ENCODE measurements around the gene MYLIP. TPM values are rescaled to one million over a fixed set of nuclear protein-coding genes. Genes with fewer than 3 reads are reported as not detected.

The MYLIP gene
- total and polyA plus RNA-seq, 2 donors (not counting 1 experiment from before 2014, with no cell fraction given) = 40.6 to 104 TPM

GRCh38 chr6:16132909-16133308 is 4.0 kb downstream of the MYLIP start:
- no peak for DNase-seq
- Histone ChIP-seq H3K36me3 (replicated peaks in 1 of 2; ENCODE audit: control extremely low read depth in 1 of 2, control insufficient read depth in 1 of 2, extremely low read depth in 1 of 2, insufficient read depth in 2 of 2, low read length in 1 of 2) (peaks cover 0 to 17% of the 10 kb centered on the region in 2 experiments), H3K4me1 (ENCODE audit: control insufficient read depth in 2 of 2, insufficient read depth in 2 of 2, low read length in 2 of 2) (peaks cover 53 to 60% of the 10 kb centered on the region in 2 donors), H3K9me3 (ENCODE audit: control extremely low read depth in 1 of 3, control insufficient read depth in 2 of 3, insufficient read depth in 1 of 3, low read length in 2 of 3) (no peaks in the 10 kb centered on the region), H3K4me3 (ENCODE audit: control extremely low read depth in 1 of 5, extremely low read depth in 1 of 5, insufficient read depth in 1 of 5, low read depth in 2 of 5, low read length in 4 of 5) (no peak overlapping the region), H2AFZ (ENCODE audit: insufficient read depth, low read depth, low read length, poor library complexity, severe bottlenecking) (no peak overlapping the region), H3K4me2 (replicated peaks; ENCODE audit: low read depth, low read length, poor library complexity, severe bottlenecking) (peak overlapping the region; percentile 87), H3K79me2 (ENCODE audit: control insufficient read depth, insufficient read depth, low read length) (peaks cover 94% of the 10 kb centered on the region), H3K27ac (ENCODE audit: low read length in 2 of 2) (no peak overlapping the region), H4K20me1 (ENCODE audit: control insufficient read depth, insufficient read depth, low read length, poor library complexity, severe bottlenecking) (peaks cover 86% of the 10 kb centered on the region), H3K9ac (ENCODE audit: low read length) (no peak overlapping the region), H3K27me3 (replicated peaks in 1 of 4; ENCODE audit: control extremely low read depth in 1 of 4, control insufficient read depth in 3 of 4, insufficient read depth in 4 of 4, low read length in 3 of 4) (no peaks in the 10 kb centered on the region)
- Mint-ChIP-seq H3K4me1 (peaks cover 71% of the 10 kb centered on the region), H3K9me3 (ENCODE audit: insufficient read depth) (no peaks in the 10 kb centered on the region), H3K27me3 (no peaks in the 10 kb centered on the region), H3K4me3 (no peak overlapping the region), H3K27ac (no peak overlapping the region)
- CTCF ChIA-PET = interaction anchor here (0.7 to 12.2 kb wide), 6 partner anchors 12 to 464 kb away, joined by 3 to 123 read pairs (median 3); no protein-coding TSS in a partner anchor
- no peak for ATAC-seq (ENCODE audit: low read depth)
- TF ChIP-seq EZH2 (IDR thresholded peaks at IDR 0.05; ENCODE audit: borderline replicate concordance, insufficient read depth, low read depth, low read length, poor library complexity, severe bottlenecking) (no peak), CTCF (IDR thresholded peaks at IDR 0.05) (no peak)
- POLR2A ChIA-PET = interaction anchor here (1.4 kb wide), 1 partner anchor 441 kb away, joined by 3 read pairs; no protein-coding TSS in a partner anchor
- intact Hi-C loops (cut with micrococcal nuclease) = loop anchor here (5.0 to 10.0 kb wide), 2 partner anchors 34 to 632 kb away; partner anchors contain the start of gene ATXN1

GRCh38 chr6:16134430-16134829 is 5.5 kb downstream of the MYLIP start:
- ChIA-PET POLR2A (interaction anchor here (0.5 kb wide), 2 partner anchors 14 to 730 kb away, joined by 3 to 4 read pairs; no protein-coding TSS in a partner anchor), CTCF (interaction anchor here (1.4 to 12.2 kb wide), 3 partner anchors 49 to 442 kb away, joined by 3 to 123 read pairs (median 50); no protein-coding TSS in a partner anchor)
- no CpG with 5 or more reads among the region's 1 CpG for WGBS (ENCODE audit: insufficient coverage)
- H3K9me3 Mint-ChIP-seq (ENCODE audit: insufficient read depth) = no peaks in the 10 kb centered on the region
- H3K27me3 ChIP-seq (replicated peaks in 1 of 4; ENCODE audit: control extremely low read depth in 1 of 4, control insufficient read depth in 3 of 4, insufficient read depth in 4 of 4, low read length in 3 of 4) = no peaks in the 10 kb centered on the region
- H3K36me3 ChIP-seq (replicated peaks in 1 of 2; ENCODE audit: control extremely low read depth in 1 of 2, control insufficient read depth in 1 of 2, extremely low read depth in 1 of 2, insufficient read depth in 2 of 2, low read length in 1 of 2) = peaks cover 0 to 23% of the 10 kb centered on the region in 2 experiments
- no peak for DNase-seq
- peaks cover 98% of the 10 kb centered on the region for H3K79me2 ChIP-seq (ENCODE audit: control insufficient read depth, insufficient read depth, low read length)
- peaks cover 76% of the 10 kb centered on the region for H3K4me1 Mint-ChIP-seq
- H3K4me1 ChIP-seq (ENCODE audit: control insufficient read depth in 2 of 2, insufficient read depth in 2 of 2, low read length in 2 of 2) = peaks cover 48 to 59% of the 10 kb centered on the region in 2 donors
- H3K27me3 Mint-ChIP-seq = no peaks in the 10 kb centered on the region
- no peak for ATAC-seq (ENCODE audit: low read depth)
- H3K27ac Mint-ChIP-seq = no peak overlapping the region
- TF ChIP-seq EZH2 (IDR thresholded peaks at IDR 0.05; ENCODE audit: borderline replicate concordance, insufficient read depth, low read depth, low read length, poor library complexity, severe bottlenecking) (no peak), CTCF (IDR thresholded peaks at IDR 0.05) (no peak)
- intact Hi-C loops (cut with micrococcal nuclease) = loop anchor here (5.0 to 10.0 kb wide), 2 partner anchors 33 to 630 kb away; partner anchors contain the start of gene ATXN1
- peaks cover 97% of the 10 kb centered on the region for H4K20me1 ChIP-seq (ENCODE audit: control insufficient read depth, insufficient read depth, low read length, poor library complexity, severe bottlenecking)
- no peak overlapping the region for H2AFZ ChIP-seq (ENCODE audit: insufficient read depth, low read depth, low read length, poor library complexity, severe bottlenecking)
- no peak overlapping the region for H3K4me2 ChIP-seq (replicated peaks; ENCODE audit: low read depth, low read length, poor library complexity, severe bottlenecking)
- H3K9me3 ChIP-seq (ENCODE audit: control extremely low read depth in 1 of 3, control insufficient read depth in 2 of 3, insufficient read depth in 1 of 3, low read length in 2 of 3) = no peaks in the 10 kb centered on the region
- H3K9ac ChIP-seq (ENCODE audit: low read length) = no peak overlapping the region
- no peak overlapping the region for H3K27ac ChIP-seq (ENCODE audit: low read length in 2 of 2)
- H3K4me3 ChIP-seq (ENCODE audit: control extremely low read depth in 1 of 5, extremely low read depth in 1 of 5, insufficient read depth in 1 of 5, low read depth in 2 of 5, low read length in 4 of 5) = no peak overlapping the region
- peak overlapping the region; percentile 24 for H3K4me3 Mint-ChIP-seq

Measured in B cell (primary cell).